UCSD-AML1 (cell line): ENCODE results near the gene COMP.
"Not testable (repeated sequence)": the region's sequence is repeated elsewhere in the genome, so short reads cannot be mapped to it uniquely, and the experiment has no call there.

Experiments
- DNase-seq: peaks from one replicate; lab custom pipeline; 2025; ENCODE audit not compliant: unreplicated experiment; lab: John Stamatoyannopoulos, UW

The COMP gene

GRCh38 chr19:18790566-18791314 lies at the start of gene COMP:
COMP (minus strand) TSS chr19:18791305; CDS start chr19:18791269, 36 bp downstream.
- no peak for DNase-seq

GRCh38 chr19:18840288-18841267 lies 49.5 kb upstream of the COMP start:
- no peak for DNase-seq

GRCh38 chr19:18839465-18840287 lies 48.6 kb upstream of the COMP start:
- no peak for DNase-seq

- DNase-seq, result no peak
These were observed 43.5 kb upstream of the COMP start for GRCh38 chr19:18834644-18834984.

GRCh38 chr19:18833849-18834643 lies 42.9 kb upstream of the COMP start:
- DNase-seq, result no peak

GRCh38 chr19:18833141-18833476 lies 42.0 kb upstream of the COMP start:
- DNase-seq, result no peak

GRCh38 chr19:18832306-18833140 lies 41.4 kb upstream of the COMP start:
- DNase-seq, result peak; percentile 31

GRCh38 chr19:18831524-18832305 lies 40.6 kb upstream of the COMP start, which contains the start of gene UPF1:
UPF1 (plus strand) TSS chr19:18831959; CDS start chr19:18832210, 251 bp downstream.
- peak; percentile 97 for DNase-seq

- no peak for DNase-seq
These were observed 39.4 kb upstream of the COMP start for GRCh38 chr19:18830488-18830887.

GRCh38 chr19:18828786-18829185 lies 37.7 kb upstream of the COMP start:
- no peak for DNase-seq

- DNase-seq, result no peak
These were observed 26.5 kb upstream of the COMP start for GRCh38 chr19:18817574-18817973.

GRCh38 chr19:18816645-18817044 lies 25.5 kb upstream of the COMP start:
- DNase-seq, result not testable (repeated sequence)

- no peak for DNase-seq
These were observed 24.6 kb upstream of the COMP start for GRCh38 chr19:18815673-18816072.

- no peak for DNase-seq
These were observed 23.0 kb upstream of the COMP start for GRCh38 chr19:18814063-18814462.

GRCh38 chr19:18811638-18812037 lies 20.5 kb upstream of the COMP start:
- DNase-seq, result not testable (repeated sequence)

GRCh38 chr19:18809149-18809868 lies 18.2 kb upstream of the COMP start:
- peak; percentile 21 for DNase-seq

GRCh38 chr19:18807861-18808331 lies 16.8 kb upstream of the COMP start:
- DNase-seq, result no peak

GRCh38 chr19:18804643-18805042 lies 13.5 kb upstream of the COMP start:
- DNase-seq, result no peak
